ENCODE results near the gene OPHN1. TPM values are rescaled to one million over a fixed set of nuclear protein-coding genes. Genes with fewer than 3 reads are reported as not detected.

Gene OPHN1
- total RNA-seq, 4 donors from 2014 or later, result 7.0 to 11.5 (median 10.5) TPM

- TF ChIP-seq POLR2A (IDR thresholded peaks at IDR 0.05) (no peak), CTCF (IDR thresholded peaks at IDR 0.05) (no peak)
- Histone ChIP-seq H3K36me3 (no peaks in the 10 kb centered on the region), H3K4me3 (replicated peaks in 1 of 3) (no peak overlapping the region), H3K27me3 (no peaks in the 10 kb centered on the region), H3K27ac (no peak overlapping the region), H3K4me1 (no peaks in the 10 kb centered on the region), H3K9me3 (no peaks in the 10 kb centered on the region)
- intact Hi-C loops (cut with DNase I), result no loop called here
- no peak for DNase-seq
- 38 to 44% methylated on average over 6 of the region's 6 CpGs for WGBS, 2 donors
Measured at GRCh38 chrX:68234171-68234910, 199.0 kb downstream of the OPHN1 start.

- Histone ChIP-seq H3K9me3 (no peaks in the 10 kb centered on the region), H3K4me1 (no peaks in the 10 kb centered on the region), H3K4me3 (replicated peaks in 1 of 3) (no peak overlapping the region), H3K36me3 (no peaks in the 10 kb centered on the region), H3K27me3 (no peaks in the 10 kb centered on the region), H3K27ac (no peak overlapping the region)
- DNase-seq, result no peak
- no peak for TF ChIP-seq POLR2A (IDR thresholded peaks at IDR 0.05)
- no peak for TF ChIP-seq CTCF (IDR thresholded peaks at IDR 0.05)
- WGBS, 2 donors, result 84% methylated on average over 5 of the region's 5 CpGs
- intact Hi-C loops (cut with DNase I), result no loop called here
Measured at GRCh38 chrX:68232206-68232605, 201.1 kb downstream of the OPHN1 start.

GRCh38 chrX:68209008-68209407, 224.3 kb downstream of the OPHN1 start:
- Histone ChIP-seq H3K27ac (no peak overlapping the region), H3K9me3 (no peaks in the 10 kb centered on the region), H3K27me3 (no peaks in the 10 kb centered on the region), H3K36me3 (no peaks in the 10 kb centered on the region), H3K4me1 (no peaks in the 10 kb centered on the region), H3K4me3 (replicated peaks in 1 of 3) (no peak overlapping the region)
- no peak for DNase-seq
- intact Hi-C loops (cut with DNase I), result no loop called here
- TF ChIP-seq CTCF (IDR thresholded peaks at IDR 0.05) (no peak), POLR2A (IDR thresholded peaks at IDR 0.05) (no peak)
- 88 to 100% methylated on average over 1 of the region's 1 CpG for WGBS, 2 donors

- H3K4me3 ChIP-seq (replicated peaks in 1 of 3), result no peak overlapping the region
- H3K27ac ChIP-seq, result no peak overlapping the region
- H3K9me3 ChIP-seq, result no peaks in the 10 kb centered on the region
- H3K27me3 ChIP-seq, result no peaks in the 10 kb centered on the region
- no peak for DNase-seq
- H3K36me3 ChIP-seq, result no peaks in the 10 kb centered on the region
- no peaks in the 10 kb centered on the region for H3K4me1 ChIP-seq
- WGBS, 2 donors, result 79 to 92% methylated on average over 1 of the region's 1 CpG
- no peak for TF ChIP-seq CTCF (IDR thresholded peaks at IDR 0.05)
- TF ChIP-seq POLR2A (IDR thresholded peaks at IDR 0.05), result no peak
- intact Hi-C loops (cut with DNase I), result no loop called here
Measured at GRCh38 chrX:68204521-68205038, 228.7 kb downstream of the OPHN1 start.

- TF ChIP-seq POLR2A (IDR thresholded peaks at IDR 0.05) (no peak), CTCF (IDR thresholded peaks at IDR 0.05) (no peak)
- intact Hi-C loops (cut with DNase I), result no loop called here
- no peaks in the 10 kb centered on the region for H3K9me3 ChIP-seq
- H3K36me3 ChIP-seq, result no peaks in the 10 kb centered on the region
- H3K4me1 ChIP-seq, result no peaks in the 10 kb centered on the region
- DNase-seq, result no peak
- H3K27ac ChIP-seq, result no peak overlapping the region
- WGBS, 2 donors, result 96 to 98% methylated on average over 2 of the region's 2 CpGs
- no peaks in the 10 kb centered on the region for H3K27me3 ChIP-seq
- no peak overlapping the region for H3K4me3 ChIP-seq (replicated peaks in 1 of 3)
Measured at GRCh38 chrX:68203646-68204045, 229.6 kb downstream of the OPHN1 start.
